Osteoblast (primary cell): ENCODE results near the gene MEGF10. TPM values are rescaled to one million over a fixed set of nuclear protein-coding genes. Genes with fewer than 3 reads are reported as not detected.

Experiments
- DNase-seq: peaks from one replicate; pipeline ENCODE4 v3.0.0; 2011; ENCODE audit warnings: low spot score, mixed read lengths; ENCODE audit not compliant: insufficient read length; ENCODE audit errors: missing footprints
- H2AFZ ChIP-seq: 2 replicates; pipeline ENCODE4 v1.6.0; 2011; ENCODE audit warnings: mild to moderate bottlenecking, low read length
- H3K27ac ChIP-seq: 2 replicates; pipeline ENCODE4 v1.5.1; 2011; ENCODE audit warnings: mild to moderate bottlenecking, low read depth, low read length, moderate library complexity
- H3K27me3 ChIP-seq: 2 replicates; pipeline ENCODE4 v1.6.0; 2012; ENCODE audit warnings: mild to moderate bottlenecking, control low read depth, inconsistent platforms, low read length, moderate library complexity; ENCODE audit not compliant: insufficient read depth
- H3K36me3 ChIP-seq: 2 replicates; pipeline ENCODE4 v1.5.1; 2011; ENCODE audit warnings: mild to moderate bottlenecking, low read length, control low read depth, moderate library complexity; ENCODE audit not compliant: insufficient read depth
- H3K4me1 ChIP-seq: 2 replicates; pipeline ENCODE4 v1.5.1; 2011; ENCODE audit warnings: mild to moderate bottlenecking, low read length, control low read depth, moderate library complexity; ENCODE audit not compliant: insufficient read depth
- H3K4me2 ChIP-seq: 2 replicates; pipeline ENCODE4 v1.6.0; 2011; ENCODE audit warnings: mild to moderate bottlenecking, low read length; ENCODE audit not compliant: insufficient read depth
- H3K4me3 ChIP-seq: fragments of 200-600 bp; sonication (generic); 3 replicates; pipeline ENCODE4 v1.5.1; 2012; ENCODE audit warnings: mild to moderate bottlenecking, low read length, inconsistent platforms; ENCODE audit not compliant: insufficient read depth
- H3K79me2 ChIP-seq: 2 replicates; pipeline ENCODE4 v1.6.0; 2012; ENCODE audit warnings: mild to moderate bottlenecking, low read length, control low read depth, inconsistent platforms; ENCODE audit not compliant: insufficient read depth
- H3K9me3 ChIP-seq: 2 replicates; pipeline ENCODE4 v1.5.1; 2011; ENCODE audit warnings: low read depth, low read length, control low read depth
- H4K20me1 ChIP-seq: 2 replicates; pipeline ENCODE4 v1.6.0; 2012; ENCODE audit warnings: mild to moderate bottlenecking, low read length, control low read depth; ENCODE audit not compliant: insufficient read depth
- total RNA-seq: library from RNA; depleted of rRNA; stranded (reverse); fragments of >200 nt; gene quantifications from 2 replicates; pipeline ENCODE4 v1.2.3, GENCODE V29; 2012
- TF ChIP-seq, protein P1 (sequence below): IDR thresholded peaks from 2 replicates; pipeline ENCODE4 v1.5.1; 2011; ENCODE audit warnings: mild to moderate bottlenecking, low read depth, low read length, moderate library complexity; ENCODE audit errors: extremely low read depth

MEGF10 gene
- 1.4 and 3.2 TPM in 2 replicates for total RNA-seq

- Histone ChIP-seq H3K4me1 (peaks cover 7% of the 10 kb centered on the region), H3K79me2 (no peaks in the 10 kb centered on the region), H3K4me2 (peak within 1 kb of the TSS; percentile 73), H4K20me1 (no peaks in the 10 kb centered on the region), H3K9me3 (no peaks in the 10 kb centered on the region), H3K4me3 (peak within 1 kb of the TSS; percentile 67), H3K27ac (no peak within 1 kb of the TSS), H2AFZ (peak within 1 kb of the TSS; percentile 83), H3K27me3 (peaks cover 43% of the 10 kb centered on the region), H3K36me3 (no peaks in the 10 kb centered on the region)
- TF ChIP-seq, protein P1, sequence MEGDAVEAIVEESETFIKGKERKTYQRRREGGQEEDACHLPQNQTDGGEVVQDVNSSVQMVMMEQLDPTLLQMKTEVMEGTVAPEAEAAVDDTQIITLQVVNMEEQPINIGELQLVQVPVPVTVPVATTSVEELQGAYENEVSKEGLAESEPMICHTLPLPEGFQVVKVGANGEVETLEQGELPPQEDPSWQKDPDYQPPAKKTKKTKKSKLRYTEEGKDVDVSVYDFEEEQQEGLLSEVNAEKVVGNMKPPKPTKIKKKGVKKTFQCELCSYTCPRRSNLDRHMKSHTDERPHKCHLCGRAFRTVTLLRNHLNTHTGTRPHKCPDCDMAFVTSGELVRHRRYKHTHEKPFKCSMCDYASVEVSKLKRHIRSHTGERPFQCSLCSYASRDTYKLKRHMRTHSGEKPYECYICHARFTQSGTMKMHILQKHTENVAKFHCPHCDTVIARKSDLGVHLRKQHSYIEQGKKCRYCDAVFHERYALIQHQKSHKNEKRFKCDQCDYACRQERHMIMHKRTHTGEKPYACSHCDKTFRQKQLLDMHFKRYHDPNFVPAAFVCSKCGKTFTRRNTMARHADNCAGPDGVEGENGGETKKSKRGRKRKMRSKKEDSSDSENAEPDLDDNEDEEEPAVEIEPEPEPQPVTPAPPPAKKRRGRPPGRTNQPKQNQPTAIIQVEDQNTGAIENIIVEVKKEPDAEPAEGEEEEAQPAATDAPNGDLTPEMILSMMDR, result peak; percentile 78
- peak; percentile 90 for DNase-seq
These were observed at the start of gene MEGF10 for GRCh38 chr5:127290019-127290945. Gene MEGF10, plus strand, starts transcription at chr5:127290796. Its CDS starts 40,513 bp downstream, at chr5:127331309.

GRCh38 chr5:127243011-127243410, 47.6 kb upstream of the MEGF10 start:
- H2AFZ ChIP-seq, result no peak overlapping the region
- no peaks in the 10 kb centered on the region for H3K4me1 ChIP-seq
- no peak overlapping the region for H3K4me2 ChIP-seq
- no peaks in the 10 kb centered on the region for H3K79me2 ChIP-seq
- no peaks in the 10 kb centered on the region for H3K9me3 ChIP-seq
- H3K27ac ChIP-seq, result no peak overlapping the region
- no peak overlapping the region for H3K4me3 ChIP-seq
- H3K36me3 ChIP-seq, result no peaks in the 10 kb centered on the region
- DNase-seq, result no peak
- TF ChIP-seq, protein P1, result no peak
- no peaks in the 10 kb centered on the region for H4K20me1 ChIP-seq
- H3K27me3 ChIP-seq, result peaks cover 6% of the 10 kb centered on the region

DNA sequence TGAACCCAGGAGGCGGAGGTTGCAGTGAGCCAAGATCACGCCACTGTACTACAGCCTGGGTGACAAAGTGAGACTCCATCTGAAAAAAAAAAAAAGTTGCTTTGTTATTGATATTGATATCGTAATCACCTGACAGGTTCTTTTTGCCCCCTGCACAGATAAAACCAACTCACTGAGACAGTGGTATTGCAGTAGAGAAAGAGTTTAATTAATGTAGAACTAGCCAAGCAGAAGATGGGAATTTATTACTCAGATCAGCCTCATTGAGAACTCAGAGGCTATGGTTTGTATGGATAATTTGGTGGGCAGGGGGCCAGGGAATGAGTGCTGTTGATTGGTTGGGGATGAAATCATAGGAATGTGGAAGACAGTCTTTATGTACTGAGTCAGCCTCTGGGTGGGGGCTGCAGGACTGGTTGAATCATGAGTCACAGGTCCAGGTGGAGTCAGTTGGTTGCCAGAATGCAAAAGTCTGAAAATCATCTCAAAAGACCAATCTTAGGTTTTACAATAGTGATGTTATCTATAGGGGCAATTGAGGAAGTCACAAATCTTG, 35.8 kb upstream of the MEGF10 start:
- H3K27ac ChIP-seq, result no peak overlapping the region
- H3K4me1 ChIP-seq, result no peaks in the 10 kb centered on the region
- no peaks in the 10 kb centered on the region for H3K36me3 ChIP-seq
- H3K9me3 ChIP-seq, result peaks cover 2% of the 10 kb centered on the region
- H2AFZ ChIP-seq, result no peak overlapping the region
- no peak for DNase-seq
- H3K4me3 ChIP-seq, result no peak overlapping the region
- no peaks in the 10 kb centered on the region for H4K20me1 ChIP-seq
- H3K27me3 ChIP-seq, result no peaks in the 10 kb centered on the region
- TF ChIP-seq, protein P1, result no peak
- H3K4me2 ChIP-seq, result no peak overlapping the region
- no peaks in the 10 kb centered on the region for H3K79me2 ChIP-seq
